Adrenal gland (tissue), 12 donors: ENCODE measurements around the gene TMED10. TPM values are rescaled to one million over a fixed set of nuclear protein-coding genes. Genes with fewer than 3 reads are reported as not detected.

Experiments used
- DNase-seq, 7 donors: peaks; one replicate each; pipeline ENCODE4 v3.0.0-alpha.2; 2019 to 2020
- H3K27ac ChIP-seq, 5 donors: fragments of 200-600 bp; sonication (generic) in 4 of 5; 1 replicate in 3 of 5; 2 replicates in 2 of 5; pipeline versions ENCODE4 v1.5.1 to v1.8.0; 2016 to 2020; ENCODE audit warnings: mild to moderate bottlenecking in 1 of 5
- H3K27me3 ChIP-seq: fragments of 200-600 bp; 2 replicates; pipeline ENCODE4 v1.8.0; 2021
- H3K36me3 ChIP-seq, 2 donors: fragments of 200-600 bp; replicated peaks in 1 of 2; 1 replicate in 1 of 2; 2 replicates in 1 of 2; pipeline versions ENCODE4 v1.5.1 to v1.8.0; 2018 to 2022
- H3K4me1 ChIP-seq, 2 donors: fragments of 200-600 bp; replicated peaks in 1 of 2; 1 replicate in 1 of 2; 2 replicates in 1 of 2; pipeline versions ENCODE4 v1.5.1 to v1.8.0; 2018 to 2021
- H3K4me3 ChIP-seq, 4 donors: fragments of 200-600 bp; sonication (generic) in 3 of 4; one replicate each; pipeline ENCODE4 v1.5.1; 2016 to 2018
- H3K9me3 ChIP-seq, 3 donors: fragments of 200-600 bp; sonication (generic) in 1 of 3; replicated peaks in 1 of 3; 1 replicate in 2 of 3; 2 replicates in 1 of 3; pipeline versions ENCODE4 v1.5.1 to v1.8.0; 2016 to 2021
- CTCF ChIP-seq, 6 experiments: fragments of 450-650 bp in 4 of 6; fragments of 200-600 bp in 2 of 6; sonication (generic) in 1 of 6; IDR thresholded peaks; 1 replicate in 5 of 6; 2 replicates in 1 of 6; pipeline versions ENCODE4 v1.5.1 to v1.8.0; 2016 to 2021; ENCODE audit warnings: antibody characterized with exemption in 6 of 6, mild to moderate bottlenecking in 2 of 6, moderate library complexity in 1 of 6
- POLR2A ChIP-seq, 2 donors: fragments of 450-650 bp; IDR thresholded peaks; one replicate each; pipeline ENCODE4 v1.6.1; 2017; ENCODE audit warnings: antibody characterized with exemption in 2 of 2, mild to moderate bottlenecking in 2 of 2, moderate library complexity in 1 of 2
- WGBS, 4 donors: extraction: QIAGEN DNeasy Blood & Tissue Kit in 2 of 4; methylation state at CpG; one replicate each; pipeline versions ENCODE4 v1.1.5 to v1.1.7; 2013 to 2017; 5-methylcytosine and 5-hydroxymethylcytosine counted together
- intact Hi-C, 2 donors: fragments of 100-400 bp; cut with DNase I; formaldehyde crosslinking; loops; one replicate each; pipeline versions ENCODE4 v1.14.1 to v1.15.0; 2022 to 2023
- polyA plus RNA-seq, 3 donors: library from polyadenylated mRNA; stranded (reverse); fragments of 200-250 nt in 2 of 3; fragments of 350-450 nt in 1 of 3; fragmentation: Illumina TruSeq in 1 of 3; extraction: RNeasy Lipid Tissue Mini Kit (QIAGEN cat#74804) in 1 of 3; gene quantifications; one replicate each; pipeline ENCODE4 v1.2.3, GENCODE V29; 2013 to 2014
- small RNA-seq, 2 donors: library from RNA; depleted of rRNA; stranded (forward); fragments of <200 nt; gene quantifications; one replicate each; pipeline ENCODE3, GENCODE V24; 2016
- total RNA-seq, 9 donors: library from RNA; depleted of rRNA in 4 of 9; stranded (reverse); fragments of >200 nt in 4 of 9; fragments of 120-200 nt in 1 of 9; fragmentation: NEBNext Ultra II Directional in 1 of 9; extraction: Animal tissue kit (Norgen Biotek cat#: 25700) in 1 of 9; gene quantifications; one replicate each; pipeline versions ENCODE4 v1.1.0 to v1.2.4, GENCODE V29; 2013 to 2023
- donor health status: healthy with polysubstance abuse.
- donor health status: Bipolar disorder and iron deficiency.
- donor health status: DM: yes; HTN: yes; CAD: no.
- donor health status: DM: no; HTN: no; CAD: no.
- donor health status: DM: no; HTN: no; CAD: no.
- donor health status: DM: yes; HTN: yes; CAD: no.

The TMED10 gene
- total and polyA plus RNA-seq, 12 donors, result 33.7 to 532 (median 319) TPM

GRCh38 chr14:75084513-75084912, 91.9 kb downstream of the TMED10 start:
- no peak overlapping the region for H3K4me3 ChIP-seq
- no peak for TF ChIP-seq POLR2A (IDR thresholded peaks at IDR 0.05)
- peak in 1 of 6 experiments; percentile 29 for TF ChIP-seq CTCF (IDR thresholded peaks at IDR 0.05)
- H3K9me3 ChIP-seq, result no peaks in the 10 kb centered on the region
- intact Hi-C loops, result loop anchor here in 1 of 2 donors (10.0 kb wide), 1 partner anchor 170 kb away; no protein-coding TSS in a partner anchor
- no peak overlapping the region for H3K27ac ChIP-seq
- no peaks in the 10 kb centered on the region for H3K27me3 ChIP-seq
- 40 to 46% (median 44%) methylated on average over 5 of the region's 5 CpGs for WGBS, 4 donors
- peaks cover 0 to 64% of the 10 kb centered on the region in 2 donors for H3K36me3 ChIP-seq
- DNase-seq, result peak in 1 of 7 donors; percentile 24
- H3K4me1 ChIP-seq, result peaks cover 0 to 4% of the 10 kb centered on the region in 2 donors

- intact Hi-C loops, result loop anchor here in 1 of 2 donors (10.0 kb wide), 1 partner anchor 168 kb away; no protein-coding TSS in a partner anchor
- WGBS, 4 donors, result 89 to 94% (median 93%) methylated on average over 1 of the region's 1 CpG
- TF ChIP-seq CTCF (IDR thresholded peaks at IDR 0.05) (no peak), POLR2A (IDR thresholded peaks at IDR 0.05) (no peak)
- Histone ChIP-seq H3K4me3 (no peak overlapping the region), H3K27ac (no peak overlapping the region), H3K9me3 (no peaks in the 10 kb centered on the region), H3K27me3 (no peaks in the 10 kb centered on the region), H3K36me3 (peaks cover 0 to 58% of the 10 kb centered on the region in 2 donors), H3K4me1 (peaks cover 0 to 4% of the 10 kb centered on the region in 2 donors)
- DNase-seq, result no peak
Measured at GRCh38 chr14:75083271-75083670, 93.1 kb downstream of the TMED10 start.

DNA sequence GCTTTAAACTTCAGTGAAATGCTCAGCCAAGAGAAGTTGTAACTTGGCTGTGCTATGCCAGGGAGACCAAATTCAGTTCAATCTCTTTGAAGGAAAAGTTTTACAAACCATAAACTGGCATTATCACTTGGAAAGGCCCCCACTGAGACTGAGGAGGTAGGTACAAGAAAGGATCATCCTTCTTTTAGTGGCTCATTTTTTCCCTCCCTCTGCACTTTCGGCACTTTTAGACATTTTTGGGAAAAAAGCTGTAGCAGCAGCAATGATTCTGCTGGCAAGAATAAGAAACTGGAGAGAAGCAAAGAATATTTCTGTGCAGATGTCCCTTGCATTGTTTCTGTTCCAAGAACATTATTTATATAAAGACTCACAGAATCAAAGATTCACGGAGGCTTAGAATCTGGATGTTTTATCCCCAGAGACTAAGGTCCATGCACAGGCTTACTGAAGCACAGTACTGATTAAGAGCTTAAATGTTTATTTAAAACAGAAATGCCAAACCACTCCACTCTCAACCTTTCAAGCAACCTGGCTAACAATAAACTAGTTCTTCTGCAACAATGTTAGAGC, 94.7 kb downstream of the TMED10 start:
- TF ChIP-seq POLR2A (IDR thresholded peaks at IDR 0.05) (no peak), CTCF (IDR thresholded peaks at IDR 0.05) (no peak)
- 54 to 69% (median 66%) methylated on average over 2 of the region's 2 CpGs for WGBS, 4 donors
- DNase-seq, result no peak
- H3K36me3 ChIP-seq, result peaks cover 0 to 43% of the 10 kb centered on the region in 2 donors
- peak overlapping the region in 1 of 5 donors; percentile 24 for H3K27ac ChIP-seq
- H3K4me1 ChIP-seq, result peaks cover 0 to 4% of the 10 kb centered on the region in 2 donors
- no peaks in the 10 kb centered on the region for H3K27me3 ChIP-seq
- H3K9me3 ChIP-seq, result no peaks in the 10 kb centered on the region
- intact Hi-C loops, result loop anchor here in 1 of 2 donors (10.0 kb wide), 1 partner anchor 167 kb away; no protein-coding TSS in a partner anchor
- no peak overlapping the region for H3K4me3 ChIP-seq

Small RNA genes lying within 50 kb of the gene (small RNA-seq; reads per million reads assigned to genes)
- gene HIF1AP1, result 0 reads per million in 2 donors
- 0 reads per million in 2 donors for gene RNU4ATAC14P

Other genes starting within 250 kb of the TMED10 start
- 10 to 100 TPM in 3 of 9 donors, 1 to 10 TPM in 6; 1.7 to 12.7 (median 5.0) TPM for gene PGF, start 221.0 kb downstream of the TMED10 start, total RNA-seq
- gene PGF, start 221.0 kb downstream of the TMED10 start, polyA plus RNA-seq, result 1 to 10 TPM; 1.7 to 5.1 (median 4.5) TPM
- 10 to 100 TPM; 20.6 to 90.9 (median 52.0) TPM for gene EIF2B2, start 173.7 kb downstream of the TMED10 start, total RNA-seq
- gene EIF2B2, start 173.7 kb downstream of the TMED10 start, polyA plus RNA-seq, result 10 to 100 TPM; 23.4 to 90.2 (median 32.8) TPM
- 10 to 100 TPM; 22.2 to 51.4 (median 27.7) TPM for gene MLH3, start 125.1 kb downstream of the TMED10 start, total RNA-seq
- 10 to 100 TPM; 25.6 to 47.9 (median 46.8) TPM for gene MLH3, start 125.1 kb downstream of the TMED10 start, polyA plus RNA-seq
- gene ACYP1, start 112.6 kb downstream of the TMED10 start, total RNA-seq, result 10 to 100 TPM; 11.5 to 36.5 (median 17.8) TPM
- gene ACYP1, start 112.6 kb downstream of the TMED10 start, polyA plus RNA-seq, result 10 to 100 TPM; 23.2 to 73.0 (median 66.8) TPM
- gene ZC2HC1C, start 107.0 kb downstream of the TMED10 start, total RNA-seq, result 1 to 10 TPM; 1.9 to 9.5 (median 5.3) TPM
- 10 to 100 TPM in 1 of 3 donors, 1 to 10 TPM in 2; 6.1 to 12.1 (median 6.8) TPM for gene ZC2HC1C, start 107.0 kb downstream of the TMED10 start, polyA plus RNA-seq
- gene NEK9, start 49.6 kb downstream of the TMED10 start, total RNA-seq, result 100 to 1,000 TPM in 4 of 9 donors, 10 to 100 TPM in 5; 39.2 to 165 (median 77.1) TPM
- 10 to 100 TPM; 51.7 to 73.6 (median 62.6) TPM for gene NEK9, start 49.6 kb downstream of the TMED10 start, polyA plus RNA-seq
- gene FOS, start 102.2 kb upstream of the TMED10 start, total RNA-seq, result 100 to 1,000 TPM in 5 of 9 donors, 10 to 100 TPM in 4; 47.9 to 393 (median 140) TPM
- gene FOS, start 102.2 kb upstream of the TMED10 start, polyA plus RNA-seq, result 100 to 1,000 TPM in 2 of 3 donors, 10 to 100 TPM in 1; 63.2 to 129 (median 107) TPM